GM19372 (cell line): Measurements from ENCODE around the gene XAGE3.
"Not testable (repeated sequence)": the region's sequence is repeated elsewhere in the genome, so short reads cannot be mapped to it uniquely, and the experiment has no call there.

ENCODE experiments used
- ATAC-seq: cut with Tn5 transposase; IDR thresholded peaks from one replicate; pipeline ENCODE4 v1.9.1; 2021; ENCODE audit warnings: mild to moderate bottlenecking, low read depth, moderate library complexity; ENCODE audit not compliant: unreplicated experiment

XAGE3 gene

GRCh38 chrX:52852110-52852860 lies 15.6 kb downstream of the XAGE3 start:
- ATAC-seq = no peak

- not testable (repeated sequence) for ATAC-seq
These were observed 24.3 kb downstream of the XAGE3 start for GRCh38 chrX:52843619-52844018.

GRCh38 chrX:52839137-52839536 lies 28.7 kb downstream of the XAGE3 start:
- ATAC-seq = no peak

GRCh38 chrX:52830551-52830950 lies 37.3 kb downstream of the XAGE3 start:
- ATAC-seq = no peak

GRCh38 chrX:52824608-52825007 lies 43.3 kb downstream of the XAGE3 start:
- ATAC-seq = no peak

GRCh38 chrX:52821079-52821760 lies 46.7 kb downstream of the XAGE3 start:
- ATAC-seq = no peak

- ATAC-seq = no peak
These were observed 48.1 kb downstream of the XAGE3 start for GRCh38 chrX:52819788-52820187.
